ENCODE results near the gene TARM1.

- TF ChIP-seq, protein P1, sequence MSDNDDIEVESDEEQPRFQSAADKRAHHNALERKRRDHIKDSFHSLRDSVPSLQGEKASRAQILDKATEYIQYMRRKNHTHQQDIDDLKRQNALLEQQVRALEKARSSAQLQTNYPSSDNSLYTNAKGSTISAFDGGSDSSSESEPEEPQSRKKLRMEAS (IDR thresholded peaks at IDR 0.05; ENCODE audit: low read depth, low read length): no peak
- TF ChIP-seq POLR2A (IDR thresholded peaks at IDR 0.05; ENCODE audit: extremely low read depth, insufficient read length): no peak
Observed at GRCh38 chr19:54073829-54074228, 7.3 kb downstream of the TARM1 start.

All from NB4 (cell line).